GM19023 (cell line): ENCODE measurements around the gene ITGB4.

Source experiments
- ATAC-seq: cut with Tn5 transposase; IDR thresholded peaks from one replicate; pipeline ENCODE4 v1.9.1; 2021; ENCODE audit warnings: mild to moderate bottlenecking, moderate library complexity; ENCODE audit not compliant: unreplicated experiment

Gene ITGB4

GRCh38 chr17:75695830-75696271 is 25.4 kb upstream of the ITGB4 start:
- ATAC-seq, result no peak

GRCh38 chr17:75697651-75698291 is 23.5 kb upstream of the ITGB4 start:
- no peak for ATAC-seq

GRCh38 chr17:75698659-75699058 is 22.6 kb upstream of the ITGB4 start:
- no peak for ATAC-seq

GRCh38 chr17:75701288-75701687 is 20.0 kb upstream of the ITGB4 start:
- no peak for ATAC-seq

- no peak for ATAC-seq
Measured at GRCh38 chr17:75703191-75703590, 18.1 kb upstream of the ITGB4 start.

- ATAC-seq, result no peak
Measured at GRCh38 chr17:75703591-75703990, 17.7 kb upstream of the ITGB4 start.

GRCh38 chr17:75704963-75705875 is 16.0 kb upstream of the ITGB4 start:
- no peak for ATAC-seq

GRCh38 chr17:75706042-75706728 is 15.1 kb upstream of the ITGB4 start:
- ATAC-seq, result no peak

GRCh38 chr17:75707079-75707571 is 14.1 kb upstream of the ITGB4 start:
- no peak for ATAC-seq

- ATAC-seq, result no peak
Measured at GRCh38 chr17:75712446-75712845, 8.8 kb upstream of the ITGB4 start.

GRCh38 chr17:75719732-75720131 is 1.5 kb upstream of the ITGB4 start:
- no peak for ATAC-seq

- no peak for ATAC-seq
Measured at GRCh38 chr17:75721463-75722011, 278 bp downstream of the ITGB4 start.

- no peak for ATAC-seq
Measured at GRCh38 chr17:75722076-75722475, 817 bp downstream of the ITGB4 start.

- ATAC-seq, result no peak
Measured at GRCh38 chr17:75722542-75723095, 1.4 kb downstream of the ITGB4 start.

GRCh38 chr17:75723171-75723930 is 2.1 kb downstream of the ITGB4 start:
- no peak for ATAC-seq

- no peak for ATAC-seq
Measured at GRCh38 chr17:75724016-75725003, 3.1 kb downstream of the ITGB4 start.

GRCh38 chr17:75725504-75725903 is 4.2 kb downstream of the ITGB4 start:
- no peak for ATAC-seq

- no peak for ATAC-seq
Measured at GRCh38 chr17:75727391-75727790, 6.1 kb downstream of the ITGB4 start.

GRCh38 chr17:75729351-75729750 is 8.1 kb downstream of the ITGB4 start:
- no peak for ATAC-seq
